A673 (cell line): ENCODE measurements around the gene RBMS2. TPM values are rescaled to one million over a fixed set of nuclear protein-coding genes. Genes with fewer than 3 reads are reported as not detected.

Source experiments
- BruUV-seq: library from RNA; stranded (reverse); fragments of 400-500 nt; replicated peaks from 2 replicates; lab custom pipeline; 2021; lab: Mats Ljungman, UMichigan
- CTCF ChIA-PET: fragments of 300-600 bp; sonication (Branson Sonifier 250); formaldehyde crosslinking; loops from one replicate; lab custom pipeline; 2022; ENCODE audit warnings: antibody characterized with exemption; lab: Charles Lee
- POLR2A ChIA-PET: fragments of 300-600 bp; sonication (Branson Sonifier 250); formaldehyde crosslinking; loops from one replicate; lab custom pipeline; 2022; ENCODE audit warnings: antibody characterized with exemption; ENCODE audit not compliant: low non-redundant PET; lab: Charles Lee
- DNase-seq: peaks from one replicate; pipeline ENCODE4 v3.0.0-alpha.2; 2015; ENCODE audit warnings: low spot score
- H3K27ac ChIP-seq: fragments of 200-600 bp; sonication (generic); 2 replicates; pipeline ENCODE4 v1.5.1; 2016; ENCODE audit warnings: mixed run types, low read depth, mild to moderate bottlenecking, mixed read lengths, antibody characterized with exemption, low read length; ENCODE audit not compliant: poor library complexity, severe bottlenecking
- H3K27me3 ChIP-seq: fragments of 200-600 bp; sonication (generic); replicated peaks from 2 replicates; pipeline ENCODE4 v1.6.1; 2017; ENCODE audit warnings: mixed run types, low read depth, mild to moderate bottlenecking, mixed read lengths, antibody characterized with exemption, low read length; ENCODE audit not compliant: insufficient read depth, poor library complexity
- H3K36me3 ChIP-seq: fragments of 200-600 bp; sonication (generic); 2 replicates; pipeline ENCODE4 v1.6.1; 2016; ENCODE audit warnings: mixed run types, mild to moderate bottlenecking, mixed read lengths, antibody characterized with exemption, low read length; ENCODE audit not compliant: insufficient read depth, poor library complexity, severe bottlenecking
- H3K4me1 ChIP-seq: fragments of 200-600 bp; sonication (generic); 2 replicates; pipeline ENCODE4 v1.6.1; 2017; ENCODE audit warnings: mixed run types, mild to moderate bottlenecking, mixed read lengths, antibody characterized with exemption, low read length; ENCODE audit not compliant: insufficient read depth, poor library complexity, severe bottlenecking
- H3K4me3 ChIP-seq: fragments of 200-600 bp; sonication (generic); 2 replicates; pipeline ENCODE4 v1.5.1; 2016; ENCODE audit warnings: low read depth, mixed run types, mild to moderate bottlenecking, mixed read lengths, low read length; ENCODE audit not compliant: poor library complexity, severe bottlenecking
- H3K9me3 ChIP-seq: fragments of 200-600 bp; sonication (generic); 2 replicates; pipeline ENCODE4 v1.6.1; 2016; ENCODE audit warnings: mixed run types, low read depth, mild to moderate bottlenecking, mixed read lengths, antibody characterized with exemption, low read length; ENCODE audit not compliant: poor library complexity, severe bottlenecking
- EZH2 ChIP-seq: fragments of 200-600 bp; sonication (generic); IDR thresholded peaks from 2 replicates; pipeline ENCODE4 v1.6.1; 2017; ENCODE audit warnings: borderline replicate concordance, low read depth, mild to moderate bottlenecking, mixed read lengths, antibody characterized with exemption, low read length; ENCODE audit not compliant: poor library complexity, severe bottlenecking
- intact Hi-C: fragments of 100-400 bp; cut with micrococcal nuclease; formaldehyde crosslinking; loops from one replicate; pipeline ENCODE4 v1.10.0; 2022; ENCODE audit not compliant: unreplicated experiment
- total RNA-seq: library from RNA; stranded (reverse); gene quantifications from 2 replicates; pipeline ENCODE4 v1.2.3, GENCODE V29; 2021
- TF ChIP-seq, protein P1 (sequence below): fragments of 300-800, 200-600 bp; sonication (generic); conservative IDR thresholded peaks from 2 replicates; pipeline ENCODE4 v1.5.1; 2017; ENCODE audit warnings: low read depth, mild to moderate bottlenecking, antibody characterized with exemption, low read length, moderate library complexity, mixed read lengths

Gene RBMS2
- total RNA-seq, 1 experiment from 2014 or later = 29.7 TPM

DNA sequence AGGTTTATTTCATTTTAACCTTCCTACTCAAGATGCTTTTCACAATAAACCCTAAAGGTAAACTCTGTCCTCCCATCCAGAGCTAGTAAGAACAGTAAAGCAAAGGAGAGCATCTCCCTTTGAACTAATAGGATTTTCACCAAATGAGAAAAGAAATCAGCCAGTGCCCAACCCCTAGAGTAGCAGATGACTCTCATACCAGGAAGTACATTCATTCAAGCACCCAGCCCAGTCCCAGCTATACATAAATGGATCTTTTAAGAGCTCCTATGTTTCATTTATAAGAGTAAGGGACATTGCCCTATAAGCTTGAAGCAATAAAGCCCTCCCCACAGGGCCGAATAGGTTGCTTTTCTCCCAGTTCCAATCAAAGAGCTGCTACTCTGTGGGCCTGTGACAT is 100.9 kb downstream of the RBMS2 start:
- no peak for TF ChIP-seq EZH2
- TF ChIP-seq, protein P1, sequence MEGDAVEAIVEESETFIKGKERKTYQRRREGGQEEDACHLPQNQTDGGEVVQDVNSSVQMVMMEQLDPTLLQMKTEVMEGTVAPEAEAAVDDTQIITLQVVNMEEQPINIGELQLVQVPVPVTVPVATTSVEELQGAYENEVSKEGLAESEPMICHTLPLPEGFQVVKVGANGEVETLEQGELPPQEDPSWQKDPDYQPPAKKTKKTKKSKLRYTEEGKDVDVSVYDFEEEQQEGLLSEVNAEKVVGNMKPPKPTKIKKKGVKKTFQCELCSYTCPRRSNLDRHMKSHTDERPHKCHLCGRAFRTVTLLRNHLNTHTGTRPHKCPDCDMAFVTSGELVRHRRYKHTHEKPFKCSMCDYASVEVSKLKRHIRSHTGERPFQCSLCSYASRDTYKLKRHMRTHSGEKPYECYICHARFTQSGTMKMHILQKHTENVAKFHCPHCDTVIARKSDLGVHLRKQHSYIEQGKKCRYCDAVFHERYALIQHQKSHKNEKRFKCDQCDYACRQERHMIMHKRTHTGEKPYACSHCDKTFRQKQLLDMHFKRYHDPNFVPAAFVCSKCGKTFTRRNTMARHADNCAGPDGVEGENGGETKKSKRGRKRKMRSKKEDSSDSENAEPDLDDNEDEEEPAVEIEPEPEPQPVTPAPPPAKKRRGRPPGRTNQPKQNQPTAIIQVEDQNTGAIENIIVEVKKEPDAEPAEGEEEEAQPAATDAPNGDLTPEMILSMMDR = no peak
- Histone ChIP-seq H3K9me3 (no peaks in the 10 kb centered on the region), H3K4me1 (no peaks in the 10 kb centered on the region), H3K36me3 (peaks cover 33% of the 10 kb centered on the region), H3K27me3 (no peaks in the 10 kb centered on the region), H3K4me3 (no peak overlapping the region), H3K27ac (no peak overlapping the region)
- CTCF ChIA-PET = no interaction called here
- no TSS peak for BruUV-seq
- no peak for DNase-seq
- intact Hi-C loops = no loop called here
- POLR2A ChIA-PET = no interaction called here

DNA sequence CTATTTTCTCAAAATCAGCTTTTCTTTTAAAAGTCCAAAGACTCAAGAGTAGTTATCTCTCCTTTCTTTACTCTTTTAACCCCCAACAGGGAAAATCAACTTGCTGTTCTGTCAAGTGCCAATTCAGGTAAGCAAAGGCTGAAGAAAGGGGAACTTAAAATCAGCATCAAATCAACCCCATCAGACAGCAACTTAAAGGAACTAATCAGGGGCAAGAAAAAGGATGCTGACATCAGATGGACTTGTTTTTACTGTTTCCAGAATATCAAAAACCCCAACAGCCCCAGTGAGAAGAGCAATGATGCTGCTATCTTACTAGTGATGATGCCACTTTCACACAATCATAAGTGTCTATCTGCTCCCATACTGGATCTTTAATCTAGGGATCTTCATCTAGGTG is 105.1 kb downstream of the RBMS2 start:
- ChIA-PET POLR2A (no interaction called here), CTCF (no interaction called here)
- Histone ChIP-seq H3K4me1 (peaks cover 21% of the 10 kb centered on the region), H3K27ac (no peak overlapping the region), H3K36me3 (peaks cover 14% of the 10 kb centered on the region), H3K27me3 (no peaks in the 10 kb centered on the region), H3K4me3 (no peak overlapping the region), H3K9me3 (no peaks in the 10 kb centered on the region)
- no peak for DNase-seq
- BruUV-seq = no TSS peak
- intact Hi-C loops = no loop called here
- TF ChIP-seq, protein P1 = no peak
- no peak for TF ChIP-seq EZH2

DNA sequence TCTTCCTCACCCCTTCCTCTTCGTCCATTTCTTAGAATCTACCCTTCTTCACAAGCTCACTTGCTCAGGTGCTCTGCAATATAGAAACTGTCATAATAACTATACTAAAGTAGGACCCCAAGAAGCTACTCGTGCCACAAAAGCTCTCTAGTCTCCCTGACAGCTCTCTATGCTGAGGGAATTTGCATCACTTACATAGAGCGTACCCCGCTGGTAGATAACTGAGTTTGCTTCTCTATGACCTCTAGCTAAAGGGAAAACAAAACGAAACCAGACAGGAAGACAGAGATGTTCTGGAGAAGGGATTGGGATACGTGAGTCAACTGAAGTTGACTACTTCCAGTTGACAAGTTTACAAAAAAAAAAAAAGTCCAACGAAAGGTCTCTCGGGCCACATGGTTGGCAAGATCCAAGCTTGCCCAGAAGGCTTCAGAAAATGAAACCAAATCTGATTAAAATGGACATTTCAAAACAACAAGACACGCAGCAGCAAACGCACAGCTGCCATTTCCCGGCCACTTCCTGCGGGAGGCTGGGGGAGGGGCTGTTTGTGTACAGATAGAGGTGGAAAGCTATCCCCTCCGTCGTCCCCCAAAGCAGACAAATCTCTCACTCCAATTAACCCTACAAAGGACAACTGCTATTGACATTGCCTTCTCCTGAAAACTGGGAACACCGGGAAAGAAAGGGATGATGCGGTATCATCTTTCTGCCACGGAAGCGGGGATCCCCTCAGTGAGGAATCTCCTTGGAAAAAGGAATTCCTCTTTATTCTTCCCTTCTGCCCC is 107.2 kb downstream of the RBMS2 start:
- no peaks in the 10 kb centered on the region for H3K27me3 ChIP-seq
- peak; percentile 66 for DNase-seq
- TF ChIP-seq, protein P1 = no peak
- intact Hi-C loops = no loop called here
- TSS peak; percentile 31 for BruUV-seq
- CTCF ChIA-PET = interaction anchor here (1.4 kb wide), 1 partner anchor 8 kb away, joined by 7 read pairs; no protein-coding TSS in a partner anchor
- H3K36me3 ChIP-seq = peaks cover 14% of the 10 kb centered on the region
- H3K9me3 ChIP-seq = no peaks in the 10 kb centered on the region
- H3K4me3 ChIP-seq = peak overlapping the region; percentile 99
- H3K27ac ChIP-seq = peak overlapping the region; percentile 94
- peaks cover 39% of the 10 kb centered on the region for H3K4me1 ChIP-seq
- POLR2A ChIA-PET = interaction anchor here (0.6 to 0.7 kb wide), 3 partner anchors 8 to 521 kb away, joined by 3 to 4 read pairs (median 3); no protein-coding TSS in a partner anchor
